Femur (tissue), 1 donor: ENCODE measurements around the gene MUC13.

Experiments used
- DNase-seq: peaks from one replicate; pipeline ENCODE4 v3.0.0-alpha.2; 2017

The MUC13 gene

DNA sequence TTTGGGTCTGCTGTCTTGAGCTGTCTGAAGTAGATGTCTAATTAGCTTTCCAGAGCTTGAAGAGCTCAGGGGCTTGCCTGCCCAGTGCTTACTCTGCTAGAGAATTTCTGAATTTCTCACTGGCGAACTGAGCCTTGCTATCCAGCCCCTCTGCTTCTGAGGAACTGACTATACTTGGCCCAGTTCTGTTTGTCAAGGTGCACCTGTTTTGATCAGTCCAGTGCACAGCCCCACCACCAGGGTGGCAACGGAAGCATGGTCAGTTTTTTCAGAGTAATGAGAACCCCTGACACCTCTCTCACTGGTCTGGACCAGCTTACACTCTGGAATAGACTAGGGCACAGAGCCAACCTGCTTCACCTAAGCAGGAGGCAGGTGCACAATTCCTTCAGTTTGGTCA is 72.5 kb downstream of the MUC13 start:
- DNase-seq = no peak

DNA sequence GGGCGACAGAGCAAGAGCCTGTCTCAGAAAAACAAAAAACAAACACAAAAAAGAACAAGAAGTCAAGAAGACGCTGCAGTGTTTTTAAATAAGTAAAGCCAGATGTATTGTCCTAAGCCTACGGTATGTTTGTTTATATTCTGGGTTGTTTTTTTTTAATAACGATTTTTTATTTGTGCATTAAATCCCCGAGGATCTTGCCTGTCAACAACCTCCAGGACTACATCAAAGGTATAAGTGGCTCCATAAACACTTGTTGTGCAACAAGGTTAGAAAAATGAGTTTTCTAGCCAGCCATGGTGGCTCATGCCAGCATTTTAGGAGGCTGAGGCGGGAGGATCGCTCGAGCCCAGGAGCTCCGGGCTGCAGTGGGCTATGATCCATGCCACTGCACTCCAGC is 73.5 kb downstream of the MUC13 start:
- no peak for DNase-seq

- DNase-seq = no peak
Observed at GRCh38 chr3:124860599-124860998, 74.0 kb downstream of the MUC13 start.

DNA sequence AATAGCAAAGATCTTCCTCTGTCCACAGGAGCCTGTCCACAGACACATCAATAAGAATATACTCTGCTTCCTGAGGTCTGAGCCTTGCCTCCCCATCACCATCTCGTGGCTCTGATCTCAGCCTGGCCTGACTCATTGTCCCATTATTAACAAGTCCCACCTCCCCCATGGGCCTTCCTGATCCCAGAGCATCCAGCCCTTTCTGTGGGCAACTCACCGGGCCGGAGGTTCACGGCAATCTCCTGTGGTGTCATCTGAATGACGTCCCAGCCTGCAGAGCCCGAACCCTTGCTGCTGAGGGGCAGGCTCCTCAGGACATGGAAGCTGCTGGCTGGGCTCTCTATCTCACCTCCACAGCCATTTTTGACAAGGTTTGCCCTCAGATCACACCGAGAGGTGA is 75.5 kb downstream of the MUC13 start:
- DNase-seq = no peak

DNA sequence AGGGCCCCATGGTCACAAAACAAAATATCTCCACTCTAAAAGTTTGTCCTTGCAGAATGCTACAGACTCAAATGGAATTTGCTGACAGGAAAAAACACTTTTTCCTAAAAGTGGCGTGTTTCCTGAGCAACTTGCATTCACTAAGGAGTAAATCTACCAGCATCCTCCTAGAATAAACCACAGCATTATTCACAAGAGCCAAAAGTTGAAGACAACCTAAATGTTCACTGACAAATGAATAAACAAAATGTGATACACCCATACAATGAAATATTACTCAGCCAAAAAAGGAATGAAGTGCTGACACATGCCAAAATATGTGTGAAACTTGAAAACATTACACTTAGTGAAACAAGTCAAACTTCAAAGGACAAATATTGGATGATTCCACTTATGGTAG is 76.3 kb downstream of the MUC13 start:
- no peak for DNase-seq

DNA sequence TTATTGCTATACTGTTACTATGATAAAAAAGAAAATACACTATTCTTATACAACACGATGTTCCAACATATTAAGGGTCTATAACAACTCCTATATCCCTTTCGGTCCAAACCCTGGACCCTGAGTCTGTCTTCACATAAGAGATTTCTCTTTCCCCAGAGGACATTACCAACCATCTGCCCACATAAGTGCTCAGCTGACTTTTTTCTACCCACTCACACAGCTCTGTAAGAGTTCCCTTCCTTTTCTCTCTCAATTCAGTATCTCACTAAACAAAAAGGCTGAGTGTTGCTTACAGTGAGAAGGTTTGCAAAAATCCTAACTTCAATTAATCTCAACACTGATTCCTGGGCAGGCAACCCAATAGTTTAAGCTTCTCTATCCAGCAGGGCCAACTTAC is 77.9 kb downstream of the MUC13 start:
- no peak for DNase-seq
